Thyroid gland (tissue), 4 donors: ENCODE measurements around the gene F11R. TPM values are rescaled to one million over a fixed set of nuclear protein-coding genes. Genes with fewer than 3 reads are reported as not detected.

Experiments
- DNase-seq, 2 donors: peaks; one replicate each; pipeline ENCODE4 v3.0.0-alpha.2; 2019
- H3K27ac ChIP-seq, 3 donors: fragments of 200-600 bp; sonication (generic); 1 replicate in 2 of 3; 2 replicates in 1 of 3; pipeline ENCODE4 v1.5.1; 2016 to 2019; ENCODE audit warnings: mild to moderate bottlenecking in 1 of 3, moderate library complexity in 1 of 3
- H3K27me3 ChIP-seq: fragments of 200-600 bp; sonication (generic); one replicate; pipeline ENCODE4 v1.5.1; 2019
- H3K36me3 ChIP-seq, 2 donors: fragments of 200-600 bp; sonication (generic); one replicate each; pipeline ENCODE4 v1.5.1; 2016 to 2019
- H3K4me1 ChIP-seq, 2 donors: fragments of 200-600 bp; sonication (generic); one replicate each; pipeline ENCODE4 v1.5.1; 2017 to 2019
- H3K4me3 ChIP-seq, 3 donors: fragments of 200-600 bp; sonication (generic); replicated peaks in 1 of 3; 1 replicate in 2 of 3; 2 replicates in 1 of 3; pipeline ENCODE4 v1.5.1; 2016; ENCODE audit warnings: mild to moderate bottlenecking in 1 of 3
- H3K9me3 ChIP-seq: fragments of 200-600 bp; sonication (generic); one replicate; pipeline ENCODE4 v1.5.1; 2017
- POLR2A ChIP-seq, 2 donors: fragments of 450-650 bp; IDR thresholded peaks; one replicate each; pipeline ENCODE4 v1.6.1; 2017; ENCODE audit warnings: antibody characterized with exemption in 2 of 2, mild to moderate bottlenecking in 2 of 2, moderate library complexity in 1 of 2
- WGBS, 2 donors: methylation state at CpG; one replicate each; pipeline ENCODE4 v1.1.5; 2017; 5-methylcytosine and 5-hydroxymethylcytosine counted together
- intact Hi-C: fragments of 100-400 bp; cut with DNase I; formaldehyde crosslinking; loops from one replicate; pipeline ENCODE4 v1.15.1; 2023
- total RNA-seq, 4 donors: library from RNA; depleted of rRNA; stranded (reverse); fragments of >200 nt; gene quantifications; one replicate each; pipeline ENCODE4 v1.2.3, GENCODE V29; 2016
- TF ChIP-seq, protein P1 (sequence below), 6 experiments: fragments of 200-600 bp in 3 of 6; fragments of 450-650 bp in 3 of 6; sonication (generic) in 3 of 6; IDR thresholded peaks; one replicate each; pipeline ENCODE4 v1.5.1; 2016 to 2019; ENCODE audit warnings: antibody characterized with exemption in 6 of 6, mild to moderate bottlenecking in 2 of 6, inconsistent platforms in 1 of 6, moderate library complexity in 1 of 6

Gene F11R
- total RNA-seq, 4 donors from 2014 or later: 80.8 to 122 (median 98.3) TPM

DNA sequence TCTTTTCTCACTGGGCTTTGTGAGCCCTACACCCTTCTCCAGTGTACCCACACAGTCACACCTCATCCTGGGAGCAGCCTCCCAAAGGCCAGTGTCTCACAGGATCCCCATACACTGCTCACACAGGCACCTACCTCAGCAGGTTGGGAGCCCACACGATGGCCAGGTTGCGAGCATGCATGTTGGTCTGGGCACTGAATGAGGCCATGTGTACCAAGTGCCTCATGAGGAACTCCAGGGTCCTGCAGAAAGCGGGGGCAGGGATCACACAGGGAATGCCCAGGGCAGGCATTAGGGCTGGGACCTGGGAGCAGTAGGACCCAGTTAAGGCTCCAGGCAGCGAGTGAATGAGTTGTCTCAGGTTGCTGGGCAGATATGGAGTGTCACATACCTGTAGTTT, 33.3 kb upstream of the F11R start:
- Histone ChIP-seq H3K27ac (no peak overlapping the region), H3K4me3 (no peak overlapping the region), H3K9me3 (no peaks in the 10 kb centered on the region), H3K4me1 (no peaks in the 10 kb centered on the region), H3K36me3 (no peaks in the 10 kb centered on the region), H3K27me3 (no peaks in the 10 kb centered on the region)
- TF ChIP-seq, protein P1, sequence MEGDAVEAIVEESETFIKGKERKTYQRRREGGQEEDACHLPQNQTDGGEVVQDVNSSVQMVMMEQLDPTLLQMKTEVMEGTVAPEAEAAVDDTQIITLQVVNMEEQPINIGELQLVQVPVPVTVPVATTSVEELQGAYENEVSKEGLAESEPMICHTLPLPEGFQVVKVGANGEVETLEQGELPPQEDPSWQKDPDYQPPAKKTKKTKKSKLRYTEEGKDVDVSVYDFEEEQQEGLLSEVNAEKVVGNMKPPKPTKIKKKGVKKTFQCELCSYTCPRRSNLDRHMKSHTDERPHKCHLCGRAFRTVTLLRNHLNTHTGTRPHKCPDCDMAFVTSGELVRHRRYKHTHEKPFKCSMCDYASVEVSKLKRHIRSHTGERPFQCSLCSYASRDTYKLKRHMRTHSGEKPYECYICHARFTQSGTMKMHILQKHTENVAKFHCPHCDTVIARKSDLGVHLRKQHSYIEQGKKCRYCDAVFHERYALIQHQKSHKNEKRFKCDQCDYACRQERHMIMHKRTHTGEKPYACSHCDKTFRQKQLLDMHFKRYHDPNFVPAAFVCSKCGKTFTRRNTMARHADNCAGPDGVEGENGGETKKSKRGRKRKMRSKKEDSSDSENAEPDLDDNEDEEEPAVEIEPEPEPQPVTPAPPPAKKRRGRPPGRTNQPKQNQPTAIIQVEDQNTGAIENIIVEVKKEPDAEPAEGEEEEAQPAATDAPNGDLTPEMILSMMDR (IDR thresholded peaks at IDR 0.05): no peak
- TF ChIP-seq POLR2A (IDR thresholded peaks at IDR 0.05): no peak
- 85% methylated on average over 2 to 4 of the region's 4 CpGs for WGBS, 2 donors
- intact Hi-C loops: no loop called here
- no peak for DNase-seq

DNA sequence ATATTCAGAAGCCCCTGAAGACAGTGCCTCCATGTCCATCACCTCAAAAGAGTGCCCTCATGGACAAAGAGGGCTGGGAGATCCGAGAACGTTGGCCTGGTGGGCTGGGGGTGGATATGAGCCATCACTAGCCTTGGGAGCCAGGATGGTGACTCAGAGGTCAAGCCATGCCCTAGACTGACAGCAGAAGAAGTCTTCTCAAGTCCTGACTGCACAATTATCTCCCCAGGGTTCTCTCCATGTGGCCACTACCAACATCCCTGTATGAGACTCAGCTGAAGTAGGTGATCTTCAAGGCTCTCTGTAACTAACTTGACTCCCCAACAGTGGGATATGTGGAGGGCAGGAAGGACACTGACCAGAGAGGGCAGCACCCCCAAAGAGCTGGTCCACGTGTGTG, 31.9 kb upstream of the F11R start:
- intact Hi-C loops: no loop called here
- no peaks in the 10 kb centered on the region for H3K36me3 ChIP-seq
- no peak overlapping the region for H3K27ac ChIP-seq
- TF ChIP-seq POLR2A (IDR thresholded peaks at IDR 0.05): no peak
- TF ChIP-seq, protein P1 (IDR thresholded peaks at IDR 0.05): no peak
- WGBS, 2 donors: 76 to 93% methylated on average over 3 of the region's 3 CpGs
- H3K4me1 ChIP-seq: no peaks in the 10 kb centered on the region
- DNase-seq: no peak
- H3K4me3 ChIP-seq: no peak overlapping the region
- H3K27me3 ChIP-seq: no peaks in the 10 kb centered on the region
- H3K9me3 ChIP-seq: no peaks in the 10 kb centered on the region

DNA sequence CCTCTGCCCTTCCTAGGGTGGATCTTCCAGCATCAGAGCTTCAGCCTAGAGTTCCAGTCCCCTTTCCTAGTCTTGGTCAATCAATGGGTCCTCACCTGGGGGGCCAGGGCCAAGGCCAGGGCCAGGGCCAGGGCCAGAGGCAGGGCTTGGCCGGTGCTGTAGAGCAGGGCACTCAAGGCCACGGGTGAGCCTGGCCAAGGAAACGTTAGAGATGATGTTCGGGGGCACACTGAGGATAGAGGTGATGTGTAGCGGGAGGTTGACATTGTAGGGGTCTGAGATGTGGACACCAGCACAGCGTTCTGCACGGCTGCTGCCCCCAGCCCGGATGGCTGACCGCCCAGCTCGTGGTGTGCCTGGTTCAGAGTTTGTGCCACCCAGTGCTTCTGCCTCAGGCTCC, 30.3 kb upstream of the F11R start:
- TF ChIP-seq, protein P1 (IDR thresholded peaks at IDR 0.05): no peak
- TF ChIP-seq POLR2A (IDR thresholded peaks at IDR 0.05): no peak
- no peaks in the 10 kb centered on the region for H3K4me1 ChIP-seq
- H3K9me3 ChIP-seq: no peaks in the 10 kb centered on the region
- no peak for DNase-seq
- 84 to 90% methylated on average over 9 to 10 of the region's 10 CpGs for WGBS, 2 donors
- H3K4me3 ChIP-seq: no peak overlapping the region
- H3K27ac ChIP-seq: no peak overlapping the region
- H3K36me3 ChIP-seq: no peaks in the 10 kb centered on the region
- H3K27me3 ChIP-seq: no peaks in the 10 kb centered on the region
- intact Hi-C loops: no loop called here

DNA sequence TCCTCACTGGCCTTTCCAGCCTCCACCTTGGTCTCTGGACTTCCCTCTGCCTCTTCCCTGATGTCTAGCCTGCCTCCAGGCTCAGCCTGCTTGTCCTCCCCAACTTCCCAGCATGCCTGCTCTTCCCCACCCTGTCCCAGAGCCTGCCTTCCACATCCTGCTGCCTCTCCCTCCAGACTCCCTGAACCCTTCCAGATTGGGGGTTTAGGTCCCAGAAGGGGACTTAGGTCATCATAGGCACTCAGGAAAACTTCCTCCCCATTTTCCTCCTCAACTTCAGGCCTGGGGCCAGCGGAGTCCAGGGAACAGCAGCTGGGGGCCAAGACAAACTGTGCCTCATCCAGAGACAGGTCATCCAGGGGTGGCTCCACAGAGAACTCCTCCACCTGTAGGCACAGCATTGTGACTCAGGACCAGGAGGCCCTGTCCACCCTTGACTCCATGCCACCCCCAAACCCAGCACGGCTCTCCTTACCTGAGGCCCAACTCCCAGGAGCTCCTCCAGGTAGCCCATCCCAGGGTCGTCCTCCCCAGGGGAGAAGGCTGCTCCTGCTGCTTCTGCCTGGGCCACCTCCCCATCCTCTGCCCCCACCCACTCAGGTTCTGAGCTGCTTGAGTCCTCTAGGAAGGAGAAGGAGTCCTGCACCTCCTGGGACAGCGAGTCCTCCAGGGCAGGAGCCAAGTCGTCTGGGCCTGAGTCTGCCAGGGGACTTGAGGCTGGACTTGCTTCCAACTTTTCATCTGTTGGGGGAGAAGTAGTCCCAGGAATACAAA, 28.2 kb upstream of the F11R start:
- H3K27ac ChIP-seq: no peak overlapping the region

More for the DNA sequence above, 28.2 kb upstream of the F11R start:
- Histone ChIP-seq H3K36me3 (no peaks in the 10 kb centered on the region), H3K27me3 (no peaks in the 10 kb centered on the region), H3K4me1 (peaks cover 5 to 7% of the 10 kb centered on the region in 2 donors), H3K9me3 (no peaks in the 10 kb centered on the region), H3K4me3 (no peak overlapping the region)
- WGBS, 2 donors: 90 to 100% methylated on average over 3 to 5 of the region's 5 CpGs
- TF ChIP-seq, protein P1 (IDR thresholded peaks at IDR 0.05): no peak
- no peak for TF ChIP-seq POLR2A (IDR thresholded peaks at IDR 0.05)
- no peak for DNase-seq
- intact Hi-C loops: loop anchor here (10.0 kb wide), 1 partner anchor 46 kb away; the partner anchor contains the start of gene KLHDC9
